Parathyroid adenoma (tissue), 2 donors: ENCODE measurements around the gene CACUL1.

Source experiments
- H2AFZ ChIP-seq: fragments of 300-600 bp; sonication (generic); one replicate; pipeline ENCODE4 v1.7.0; 2017; ENCODE audit warnings: antibody characterized with exemption, mild to moderate bottlenecking
- H3K27ac ChIP-seq: fragments of 300-600 bp; sonication (generic); one replicate; pipeline ENCODE4 v1.7.0; 2017
- H3K27me3 ChIP-seq: fragments of 300-600 bp; sonication (generic); one replicate; pipeline ENCODE4 v1.7.0; 2017; ENCODE audit warnings: low read length; ENCODE audit not compliant: control insufficient read depth, insufficient read depth
- H3K36me3 ChIP-seq: fragments of 300-600 bp; sonication (generic); one replicate; pipeline ENCODE4 v1.7.0; 2017; ENCODE audit warnings: low read length; ENCODE audit not compliant: control insufficient read depth, insufficient read depth
- H3K4me1 ChIP-seq: fragments of 300-600 bp; sonication (generic); one replicate; pipeline ENCODE4 v1.7.0; 2017; ENCODE audit warnings: control low read depth
- H3K4me2 ChIP-seq: fragments of 300-600 bp; sonication (generic); one replicate; pipeline ENCODE4 v1.7.0; 2017; ENCODE audit warnings: low read length
- H3K4me3 ChIP-seq: fragments of 300-600 bp; sonication (generic); one replicate; pipeline ENCODE4 v1.7.0; 2017; ENCODE audit warnings: low read depth, low read length
- H3K79me2 ChIP-seq: fragments of 300-600 bp; sonication (generic); one replicate; pipeline ENCODE4 v1.7.0; 2017; ENCODE audit warnings: control low read depth
- H3K9ac ChIP-seq: fragments of 300-600 bp; sonication (generic); one replicate; pipeline ENCODE4 v1.7.0; 2017; ENCODE audit warnings: mild to moderate bottlenecking
- H3K9me3 ChIP-seq: fragments of 300-600 bp; sonication (generic); one replicate; pipeline ENCODE4 v1.7.0; 2017; ENCODE audit warnings: low read length; ENCODE audit not compliant: control insufficient read depth
- TF ChIP-seq, protein P1 (sequence below): fragments of 300-600 bp; sonication (generic); IDR thresholded peaks from one replicate; pipeline ENCODE4 v1.7.0; 2017; ENCODE audit warnings: antibody characterized with exemption, mild to moderate bottlenecking
- donor health status: primary hyperparathyroidism.

Gene CACUL1

DNA sequence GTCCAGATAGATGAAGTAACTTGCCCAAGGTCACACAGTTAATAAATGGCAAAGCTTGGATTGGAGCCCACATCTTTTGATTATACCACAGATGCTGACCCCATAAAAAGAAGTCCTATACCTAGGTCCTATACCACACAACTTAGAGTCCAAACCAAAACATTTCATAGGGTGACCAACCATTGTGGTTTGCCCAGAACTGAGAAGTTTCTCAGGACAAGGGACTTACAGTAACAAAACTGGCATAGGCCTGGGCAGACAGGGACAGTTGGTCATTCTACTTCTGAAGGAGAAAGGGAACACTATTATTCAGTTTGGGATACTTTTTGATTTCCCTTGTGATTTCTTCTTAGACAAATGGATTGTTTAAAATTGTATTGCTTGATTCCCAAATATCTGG, 126.4 kb downstream of the CACUL1 start:
- no peak overlapping the region for H3K27ac ChIP-seq
- H3K9ac ChIP-seq = no peak overlapping the region
- no peaks in the 10 kb centered on the region for H3K4me1 ChIP-seq
- no peaks in the 10 kb centered on the region for H3K27me3 ChIP-seq
- TF ChIP-seq, protein P1, sequence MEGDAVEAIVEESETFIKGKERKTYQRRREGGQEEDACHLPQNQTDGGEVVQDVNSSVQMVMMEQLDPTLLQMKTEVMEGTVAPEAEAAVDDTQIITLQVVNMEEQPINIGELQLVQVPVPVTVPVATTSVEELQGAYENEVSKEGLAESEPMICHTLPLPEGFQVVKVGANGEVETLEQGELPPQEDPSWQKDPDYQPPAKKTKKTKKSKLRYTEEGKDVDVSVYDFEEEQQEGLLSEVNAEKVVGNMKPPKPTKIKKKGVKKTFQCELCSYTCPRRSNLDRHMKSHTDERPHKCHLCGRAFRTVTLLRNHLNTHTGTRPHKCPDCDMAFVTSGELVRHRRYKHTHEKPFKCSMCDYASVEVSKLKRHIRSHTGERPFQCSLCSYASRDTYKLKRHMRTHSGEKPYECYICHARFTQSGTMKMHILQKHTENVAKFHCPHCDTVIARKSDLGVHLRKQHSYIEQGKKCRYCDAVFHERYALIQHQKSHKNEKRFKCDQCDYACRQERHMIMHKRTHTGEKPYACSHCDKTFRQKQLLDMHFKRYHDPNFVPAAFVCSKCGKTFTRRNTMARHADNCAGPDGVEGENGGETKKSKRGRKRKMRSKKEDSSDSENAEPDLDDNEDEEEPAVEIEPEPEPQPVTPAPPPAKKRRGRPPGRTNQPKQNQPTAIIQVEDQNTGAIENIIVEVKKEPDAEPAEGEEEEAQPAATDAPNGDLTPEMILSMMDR = no peak
- no peaks in the 10 kb centered on the region for H3K79me2 ChIP-seq
- no peak overlapping the region for H2AFZ ChIP-seq
- H3K9me3 ChIP-seq = no peaks in the 10 kb centered on the region
- H3K4me2 ChIP-seq = no peak overlapping the region
- no peak overlapping the region for H3K4me3 ChIP-seq
- H3K36me3 ChIP-seq = no peaks in the 10 kb centered on the region

DNA sequence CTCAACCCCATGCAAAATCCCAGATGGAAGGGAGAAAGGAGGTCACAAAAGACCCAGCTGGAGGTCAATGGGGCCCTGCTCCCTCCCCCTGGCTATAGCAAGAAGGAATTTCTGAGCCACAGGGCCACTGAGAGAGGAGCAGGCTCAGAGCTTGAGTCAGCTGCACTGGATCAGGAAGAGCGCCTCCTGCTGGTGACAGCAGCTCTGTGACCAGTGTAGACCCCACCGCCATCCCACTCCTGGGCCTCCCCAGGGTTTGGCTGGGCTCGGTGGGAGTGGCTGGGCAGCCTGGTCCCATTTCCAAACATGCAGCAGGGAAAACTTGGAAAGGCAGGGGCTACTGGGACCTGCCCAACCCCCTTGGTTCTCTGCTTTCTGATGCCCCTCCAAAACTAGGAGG, 127.8 kb downstream of the CACUL1 start:
- H3K4me1 ChIP-seq = no peaks in the 10 kb centered on the region
- H3K9me3 ChIP-seq = no peaks in the 10 kb centered on the region
- no peaks in the 10 kb centered on the region for H3K27me3 ChIP-seq
- no peaks in the 10 kb centered on the region for H3K79me2 ChIP-seq
- no peak overlapping the region for H3K4me3 ChIP-seq
- no peaks in the 10 kb centered on the region for H3K36me3 ChIP-seq
- H3K4me2 ChIP-seq = no peak overlapping the region
- TF ChIP-seq, protein P1 = no peak
- no peak overlapping the region for H3K9ac ChIP-seq
- H2AFZ ChIP-seq = no peak overlapping the region
- H3K27ac ChIP-seq = no peak overlapping the region
